Measurements from ENCODE around the gene PLXNB1.

The PLXNB1 gene

GRCh38 chr3:48356419-48356818 is 73.5 kb downstream of the PLXNB1 start:
- DNase-seq: no peak

GRCh38 chr3:48353987-48354386 is 75.9 kb downstream of the PLXNB1 start:
- DNase-seq: no peak

All from retina (tissue), 1 donor.